ENCODE results near the gene VAX1.
"Not testable (repeated sequence)": the region's sequence is repeated elsewhere in the genome, so short reads cannot be mapped to it uniquely, and the experiment has no call there.

VAX1 gene

DNA sequence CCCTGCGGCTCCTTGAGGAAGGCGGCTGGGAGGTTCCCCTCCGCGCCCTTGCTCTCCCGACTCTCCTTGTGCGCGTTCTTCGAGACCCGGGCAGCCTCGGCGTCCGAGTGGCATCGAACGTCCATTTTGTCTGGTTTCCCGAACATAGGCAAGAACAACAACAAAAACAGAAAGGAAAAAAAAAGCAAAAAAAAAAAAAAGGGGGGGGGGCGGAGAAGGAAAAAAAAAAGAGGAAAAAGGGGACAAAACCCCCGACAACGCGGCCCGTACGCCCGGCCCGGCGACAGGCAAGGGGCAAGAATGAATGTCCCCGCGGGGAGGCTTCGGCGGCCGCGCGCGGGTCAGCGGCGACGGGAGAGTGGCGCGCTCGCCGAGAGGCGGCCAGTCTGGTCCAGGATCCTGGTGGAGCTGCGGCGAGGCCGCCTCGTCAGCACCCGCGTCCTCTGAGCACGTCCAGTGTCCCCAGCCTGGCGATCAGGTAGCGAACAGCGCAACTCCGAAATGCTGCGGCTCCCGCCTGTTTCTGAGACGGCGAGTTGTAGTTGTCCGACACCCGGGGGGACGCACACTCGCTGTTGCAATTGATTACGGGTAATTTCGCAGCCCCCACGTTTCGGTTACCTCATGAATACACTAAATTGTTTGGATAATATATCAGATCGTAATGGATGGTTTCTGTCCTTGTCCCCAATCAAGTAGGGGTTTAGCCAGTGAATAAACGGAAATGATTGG lies at the start of gene VAX1:
Gene VAX1, minus strand, starts transcription at position 360 of the 732 bp plus-strand sequence. Its CDS starts 214 bp downstream, at position 146.
- DNase-seq, result no peak

GRCh38 chr10:117186832-117187615 lies 49.0 kb upstream of the VAX1 start:
- DNase-seq, result no peak

- not testable (repeated sequence) for DNase-seq
Measured at GRCh38 chr10:117185817-117186216, 47.7 kb upstream of the VAX1 start.

GRCh38 chr10:117184821-117185220 lies 46.8 kb upstream of the VAX1 start:
- no peak for DNase-seq

DNA sequence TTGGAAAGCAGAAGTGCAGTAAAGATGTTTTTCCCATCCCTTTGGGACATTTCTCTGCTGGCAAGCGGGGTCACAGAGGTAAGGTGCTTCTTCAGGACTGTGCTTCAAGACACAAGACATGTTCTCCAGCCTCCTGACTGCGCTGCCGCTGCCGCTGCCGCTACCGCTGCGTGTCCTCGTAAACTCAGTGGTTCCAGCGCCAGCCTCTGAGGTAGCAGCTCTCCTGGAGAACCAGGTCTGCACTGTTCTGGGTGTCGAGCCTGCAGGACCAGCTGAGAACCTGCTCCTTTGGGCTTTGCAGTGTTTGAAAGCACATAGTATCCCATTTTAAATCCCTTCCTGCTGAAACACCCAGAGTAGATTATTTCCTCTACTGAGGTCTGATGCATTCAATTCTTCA lies 46.2 kb upstream of the VAX1 start:
- no peak for DNase-seq

DNA sequence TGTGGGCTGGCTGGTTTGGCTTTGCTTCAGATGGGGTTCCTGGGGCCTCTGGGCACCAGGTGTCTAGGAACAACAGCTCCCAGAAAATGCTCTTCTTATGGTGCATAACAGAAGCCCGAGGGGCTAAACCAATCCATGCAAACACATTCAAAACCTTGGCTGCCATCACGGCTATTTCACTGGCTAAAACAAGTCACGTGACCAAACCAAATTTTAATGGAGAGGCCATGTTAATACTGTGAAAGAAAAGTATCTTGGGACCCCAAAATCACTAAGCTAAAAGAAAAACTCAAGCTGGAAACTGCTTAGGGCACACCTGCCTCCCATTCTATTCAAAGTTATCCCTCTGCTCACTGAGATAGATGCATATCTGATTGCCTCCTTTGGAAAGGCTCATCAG lies 40.1 kb upstream of the VAX1 start:
- no peak for DNase-seq

DNA sequence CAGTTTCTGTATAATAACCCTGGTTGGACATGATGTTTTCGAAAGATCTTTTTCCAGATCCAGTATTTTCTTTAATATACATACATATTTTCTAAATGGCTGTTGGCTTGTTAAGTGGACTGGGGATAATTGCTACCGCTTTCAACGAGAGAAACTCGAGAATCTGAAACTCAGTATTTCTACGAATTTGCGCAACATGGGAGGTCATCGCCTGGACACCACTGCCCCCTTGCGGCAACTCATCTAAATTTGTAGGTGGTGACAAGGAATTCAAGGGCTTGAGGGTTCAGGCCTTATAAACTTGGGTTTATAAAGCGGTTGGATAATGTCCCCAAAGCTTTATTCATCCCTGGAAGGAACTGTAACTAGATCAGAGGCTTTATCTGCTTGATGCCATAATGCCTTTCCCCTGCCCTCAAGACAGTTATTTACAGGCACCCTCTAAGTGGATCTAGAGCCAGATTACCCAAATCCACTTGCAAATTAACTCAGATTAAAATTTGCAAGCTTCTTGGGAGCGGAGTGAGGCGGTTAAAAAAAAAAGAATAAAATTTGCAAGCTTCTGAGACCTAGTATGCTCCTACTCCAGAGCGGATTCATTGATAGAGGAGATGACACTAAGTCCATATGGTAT lies 37.9 kb upstream of the VAX1 start:
- DNase-seq, result peak; percentile 68

GRCh38 chr10:117175215-117175900 lies 37.3 kb upstream of the VAX1 start:
- DNase-seq, result peak; percentile 20

GRCh38 chr10:117174439-117175214 lies 36.6 kb upstream of the VAX1 start:
- DNase-seq, result peak; percentile 75

- DNase-seq, result no peak
Measured at GRCh38 chr10:117170244-117170643, 32.2 kb upstream of the VAX1 start.

- DNase-seq, result no peak
Measured at GRCh38 chr10:117169480-117169879, 31.4 kb upstream of the VAX1 start.

GRCh38 chr10:117168729-117169128 lies 30.7 kb upstream of the VAX1 start:
- DNase-seq, result no peak

DNA sequence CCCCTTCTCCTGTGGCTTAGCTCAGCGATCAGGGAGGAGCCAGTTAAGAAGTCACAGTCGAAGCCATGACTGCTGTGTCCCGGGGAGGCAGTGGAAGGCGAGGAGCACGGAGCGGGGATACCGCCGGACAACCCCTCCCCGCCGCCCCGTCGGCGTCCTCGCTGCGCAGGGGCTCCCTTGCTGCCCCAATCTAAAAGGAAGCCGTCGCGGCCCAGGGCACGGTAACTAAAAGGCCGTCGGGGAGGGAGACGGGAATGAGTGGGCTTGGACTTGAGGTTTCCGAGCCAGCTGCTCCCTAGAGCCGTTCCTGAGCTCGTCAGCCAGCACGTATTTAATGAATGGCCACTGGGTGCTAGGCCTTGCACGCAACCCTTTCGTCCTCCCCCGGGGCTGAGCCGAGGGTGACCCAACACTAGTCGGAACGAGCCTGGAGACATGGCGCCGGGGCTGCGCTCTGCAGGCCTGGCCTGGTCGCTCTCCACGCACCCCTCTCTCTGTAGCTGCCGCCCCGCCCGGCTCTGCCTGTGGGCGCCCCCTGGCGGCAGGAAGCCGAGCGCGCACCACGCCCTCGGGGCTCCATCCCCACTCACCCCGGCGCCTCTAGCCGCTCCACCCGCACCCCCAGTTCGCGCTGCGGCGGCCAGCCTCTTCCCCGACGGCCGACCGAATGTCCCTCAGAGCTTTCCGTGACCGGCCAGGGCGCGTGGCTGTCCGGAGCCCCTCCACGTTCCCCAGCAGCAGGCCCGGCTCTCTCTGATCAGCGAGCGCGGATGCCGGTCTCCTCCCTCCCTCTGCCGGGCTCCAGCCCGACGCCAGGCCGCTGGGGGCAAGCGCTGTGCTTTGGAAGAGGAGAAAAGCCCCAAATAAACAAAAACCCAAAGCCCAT lies 30.0 kb upstream of the VAX1 start:
- peak; percentile 50 for DNase-seq

GRCh38 chr10:117167346-117167788 lies 29.3 kb upstream of the VAX1 start:
- DNase-seq, result no peak

GRCh38 chr10:117166418-117167345 lies 28.6 kb upstream of the VAX1 start:
- no peak for DNase-seq

DNA sequence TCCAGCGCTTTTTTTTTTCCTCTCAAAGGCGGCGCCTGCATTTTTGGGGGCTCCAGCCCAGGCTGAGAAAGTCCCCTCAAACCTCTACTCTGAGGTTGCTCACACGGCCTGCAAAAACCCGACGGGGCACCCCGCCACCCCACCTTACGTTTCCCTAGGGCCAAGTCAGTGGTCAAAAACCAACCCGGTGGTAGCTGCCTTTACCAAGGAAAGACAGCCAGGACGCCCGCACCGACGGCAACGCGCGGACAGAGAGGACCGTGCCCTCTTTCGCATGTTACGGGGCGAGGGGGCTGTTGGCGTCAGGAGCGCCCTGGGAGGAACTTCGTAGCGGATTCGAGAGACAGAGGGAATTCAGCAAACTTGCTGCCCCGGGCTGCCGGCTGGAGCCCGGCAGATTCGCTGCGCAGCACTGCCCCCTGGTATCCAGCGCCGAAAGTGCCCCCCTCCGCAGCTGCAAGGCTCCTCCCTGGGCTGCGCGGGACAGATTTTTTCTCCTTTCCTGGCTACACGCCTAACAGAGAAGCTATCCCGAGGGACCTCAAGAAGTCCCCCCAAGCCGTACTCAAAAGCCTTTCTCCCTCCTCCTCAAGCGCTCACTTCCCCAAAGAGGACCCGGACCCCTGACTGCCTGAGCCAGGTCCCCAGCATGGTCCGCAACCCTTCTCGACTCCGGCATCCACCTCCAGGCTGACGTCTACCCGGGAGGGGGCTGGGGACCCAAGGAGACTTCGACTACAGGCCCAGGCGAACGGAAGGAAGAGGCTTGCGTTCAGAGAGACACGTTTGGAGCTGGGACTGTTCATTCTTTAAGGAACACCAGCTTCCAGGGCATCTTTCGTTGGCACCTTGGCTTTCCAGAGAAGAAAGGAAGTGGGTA lies 27.7 kb upstream of the VAX1 start:
- DNase-seq, result peak; percentile 24

- DNase-seq, result no peak
Measured at GRCh38 chr10:117164592-117165537, 26.8 kb upstream of the VAX1 start.

All from CD4-positive, alpha-beta T cell treated with Interleukin-15 for 1 hour (primary cell).